DOHH2 (cell line): Measurements from ENCODE around the gene KCTD1.

ENCODE experiments used
- EZH2phosphoT487 ChIP-seq: fragments of 200-600 bp; sonication (generic); IDR thresholded peaks from 2 replicates; pipeline ENCODE4 v1.6.1; 2017; ENCODE audit warnings: borderline replicate concordance, mild to moderate bottlenecking, antibody characterized with exemption, low read length, moderate library complexity, mixed read lengths
- TF ChIP-seq, protein P1 (sequence below): fragments of 200-600 bp; sonication (generic); IDR thresholded peaks from one replicate; pipeline ENCODE4 v1.5.1; 2014; ENCODE audit warnings: antibody characterized with exemption, mild to moderate bottlenecking, low read depth, low read length; ENCODE audit not compliant: poor library complexity, severe bottlenecking

DNA sequence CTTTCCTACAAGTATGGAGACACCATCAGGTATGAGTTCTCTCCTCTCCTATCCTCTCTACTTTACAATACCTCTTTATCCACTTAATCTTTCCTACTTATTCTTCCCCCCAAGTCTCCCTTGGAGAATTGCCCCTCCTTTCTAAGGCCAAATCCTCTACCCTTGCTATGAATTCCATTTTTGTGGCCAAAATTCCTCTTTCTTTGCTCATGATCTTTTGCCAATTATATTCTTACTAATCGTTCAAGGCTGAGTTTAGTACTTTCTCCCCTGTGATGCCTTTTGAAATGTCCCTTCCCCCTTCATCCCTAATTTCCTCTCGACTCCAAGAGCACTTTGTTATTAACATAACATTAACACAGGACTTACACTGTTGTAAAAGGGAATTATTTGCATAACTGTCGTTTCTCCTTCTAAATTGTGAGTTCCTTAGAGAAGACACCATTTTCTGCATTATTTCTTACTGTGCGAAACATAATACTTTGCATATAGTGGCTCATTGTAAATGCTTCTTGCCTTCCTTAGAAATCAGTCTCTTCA, 133.4 kb downstream of the KCTD1 start:
- TF ChIP-seq, protein P1, sequence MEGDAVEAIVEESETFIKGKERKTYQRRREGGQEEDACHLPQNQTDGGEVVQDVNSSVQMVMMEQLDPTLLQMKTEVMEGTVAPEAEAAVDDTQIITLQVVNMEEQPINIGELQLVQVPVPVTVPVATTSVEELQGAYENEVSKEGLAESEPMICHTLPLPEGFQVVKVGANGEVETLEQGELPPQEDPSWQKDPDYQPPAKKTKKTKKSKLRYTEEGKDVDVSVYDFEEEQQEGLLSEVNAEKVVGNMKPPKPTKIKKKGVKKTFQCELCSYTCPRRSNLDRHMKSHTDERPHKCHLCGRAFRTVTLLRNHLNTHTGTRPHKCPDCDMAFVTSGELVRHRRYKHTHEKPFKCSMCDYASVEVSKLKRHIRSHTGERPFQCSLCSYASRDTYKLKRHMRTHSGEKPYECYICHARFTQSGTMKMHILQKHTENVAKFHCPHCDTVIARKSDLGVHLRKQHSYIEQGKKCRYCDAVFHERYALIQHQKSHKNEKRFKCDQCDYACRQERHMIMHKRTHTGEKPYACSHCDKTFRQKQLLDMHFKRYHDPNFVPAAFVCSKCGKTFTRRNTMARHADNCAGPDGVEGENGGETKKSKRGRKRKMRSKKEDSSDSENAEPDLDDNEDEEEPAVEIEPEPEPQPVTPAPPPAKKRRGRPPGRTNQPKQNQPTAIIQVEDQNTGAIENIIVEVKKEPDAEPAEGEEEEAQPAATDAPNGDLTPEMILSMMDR: no peak
- TF ChIP-seq EZH2phosphoT487: no peak
